ENCODE results near the gene MCF2L2.

- TF ChIP-seq TBP (optimal IDR thresholded peaks at IDR 0.05; ENCODE audit: low read depth, low read length) (no peak), ZNF274 (IDR thresholded peaks at IDR 0.05; ENCODE audit: borderline replicate concordance, low read depth, low read length) (no peak), ZNF124 (CRISPR knock-in tag; IDR thresholded peaks at IDR 0.05) (no peak)
Measured at GRCh38 chr3:183434992-183435391, 6.6 kb upstream of the MCF2L2 start.
